ENCODE measurements around the gene MAG. TPM values are rescaled to one million over a fixed set of nuclear protein-coding genes. Genes with fewer than 3 reads are reported as not detected.

The MAG gene
- total and polyA plus RNA-seq, 2 of the 13 experiments (the other 11 are each of a cell fraction or from before 2014, with no cell fraction given), result 0.20 to 1.3 TPM

DNA sequence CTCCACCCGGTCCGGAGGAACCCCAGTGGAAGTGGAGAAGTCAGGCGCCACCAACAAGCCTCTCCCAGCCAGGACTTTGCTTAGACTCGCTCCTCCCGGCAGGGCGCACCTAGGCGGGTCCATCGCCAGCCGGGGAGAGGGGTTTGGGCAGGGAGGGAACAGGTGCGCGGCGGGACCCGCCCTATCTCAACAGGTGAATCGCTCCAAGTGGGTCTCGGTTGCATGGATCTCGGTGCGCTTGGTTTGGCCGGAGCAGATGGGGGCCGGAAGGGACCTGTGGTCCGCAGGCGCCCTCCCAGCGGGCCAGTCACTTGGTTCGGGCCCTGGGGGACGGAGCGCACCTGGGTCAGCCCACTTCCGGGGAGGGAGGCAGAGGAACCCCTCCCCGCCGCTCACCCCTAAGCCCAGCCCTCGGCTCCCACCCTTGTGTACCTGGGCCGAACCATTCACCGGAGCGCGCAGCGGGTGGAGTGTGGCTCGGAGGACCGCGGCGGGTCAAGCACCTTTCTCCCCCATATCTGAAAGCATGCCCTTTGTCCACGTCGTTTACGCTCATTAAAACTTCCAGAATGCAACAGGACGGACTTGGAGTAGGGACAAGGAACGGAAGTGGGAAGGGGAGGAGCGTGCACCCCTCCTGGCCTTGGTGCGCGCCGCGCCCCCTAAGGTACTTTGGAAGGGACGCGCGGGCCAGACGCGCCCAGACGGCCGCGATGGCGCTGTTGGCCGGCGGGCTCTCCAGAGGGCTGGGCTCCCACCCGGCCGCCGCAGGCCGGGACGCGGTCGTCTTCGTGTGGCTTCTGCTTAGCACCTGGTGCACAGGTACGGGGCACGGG is 43.4 kb upstream of the MAG start, which contains the start of gene LSR (continued):
- TF ChIP-seq MLLT10 (CRISPR knock-in tag; IDR thresholded peaks at IDR 0.05) (no peak), LCORL (IDR thresholded peaks at IDR 0.05) (no peak), LCORL (CRISPR knock-in tag; IDR thresholded peaks at IDR 0.05) (peak; percentile 63), HCFC1 (IDR thresholded peaks at IDR 0.05; ENCODE audit: low read depth, low read length) (peak; percentile 13; the same call in 1 of the 2 replicates)

DNA sequence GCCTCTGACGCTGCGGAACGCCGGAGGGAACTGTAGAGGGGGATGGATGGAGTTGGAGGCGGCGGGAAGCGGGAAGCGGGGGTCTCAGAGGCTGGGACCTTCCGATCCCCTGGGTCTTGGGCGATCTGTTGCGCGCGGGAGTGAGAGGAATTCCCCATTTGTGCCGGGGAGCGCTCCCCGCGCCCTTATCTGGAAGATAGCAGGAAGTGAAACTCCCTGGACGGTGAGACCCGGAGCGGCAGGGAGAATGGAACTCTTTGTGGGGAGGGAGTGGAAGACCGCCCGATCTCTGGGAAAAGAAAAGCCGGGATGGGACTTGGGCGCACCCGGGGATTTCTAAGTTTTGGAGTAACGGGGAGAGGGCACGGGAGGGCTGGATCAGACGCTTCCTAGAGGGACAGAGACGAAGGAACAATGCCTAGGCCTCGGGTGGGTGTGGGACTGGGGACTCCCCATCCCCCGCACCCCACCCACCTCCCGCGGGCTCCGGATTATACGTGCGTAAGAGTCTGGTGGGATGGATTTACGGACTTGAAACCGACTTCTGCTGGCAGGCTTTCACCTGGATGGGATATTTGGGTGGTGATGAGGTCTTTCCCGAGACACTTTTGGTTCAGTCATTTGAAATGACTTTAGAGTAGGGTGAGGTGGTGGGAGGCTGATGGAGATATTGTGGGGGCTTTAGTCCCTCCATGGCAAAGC is 42.7 kb upstream of the MAG start:
- ChIA-PET CTCF (ENCODE audit: low intra/inter-chr PET ratio, low total read pairs) (interaction anchor here (1.2 kb wide), 1 partner anchor 20 kb away, joined by 3 read pairs; no protein-coding TSS in a partner anchor), POLR2A (interaction anchor here (0.6 kb wide), 1 partner anchor 12 kb away, joined by 3 read pairs; no protein-coding TSS in a partner anchor)
- Histone ChIP-seq H3K4me3 (replicated peaks in 1 of 3; ENCODE audit: insufficient read depth in 1 of 3, low read depth in 2 of 3, low read length in 3 of 3) (peak overlapping the region; percentile 74 to 99 (median 92)), H3K27ac (ENCODE audit: extremely low read length, insufficient read depth, low read length) (peak overlapping the region; percentile 98), H3K36me3 (replicated peaks in 1 of 2; ENCODE audit: control insufficient read depth in 1 of 2, insufficient read depth in 2 of 2, low read length in 2 of 2) (peaks cover 3 to 12% of the 10 kb centered on the region in 2 experiments; a peak in 2 of 5 replicates), H4K20me1 (ENCODE audit: insufficient read depth, low read length) (peaks cover 3% of the 10 kb centered on the region; the same call in 1 of the 2 replicates), H3K79me2 (ENCODE audit: insufficient read depth, low read length) (peaks cover 24% of the 10 kb centered on the region), H3K9ac (ENCODE audit: insufficient read depth, low read depth, low read length) (peak overlapping the region; percentile 94), H3K4me1 (ENCODE audit: insufficient read depth, low read length) (peaks cover 46% of the 10 kb centered on the region), H2AFZ (ENCODE audit: low read length) (no peak overlapping the region), H3K4me2 (ENCODE audit: low read depth, low read length) (peak overlapping the region; percentile 83), H3K9me3 (ENCODE audit: low read length) (no peaks in the 10 kb centered on the region), H3K27me3 (ENCODE audit: control insufficient read depth in 1 of 2, insufficient read depth in 2 of 2, low read length in 2 of 2) (no peaks in the 10 kb centered on the region; a peak in 1 of 5 replicates)
- intact Hi-C loops (cut with micrococcal nuclease; ENCODE audit: unreplicated experiment) (loop anchor here (10.0 kb wide), 1 partner anchor 246 kb away; the partner anchor contains the start of gene KRTDAP), in situ Hi-C loops (cut with HindIII; ENCODE audit: extremely low pct_ligation_motif_present, low pct_unique_long_range_greater_than_20kb) (no loop called here)
- FAIRE-seq, result no peak
- BruUV-seq (replicated peaks), result no TSS peak
- 1% methylated on average over 23 of the region's 39 CpGs for WGBS (ENCODE audit: low lambda C conversion rate)
- no peak for ATAC-seq
- DNase-seq (ENCODE audit: low spot score), result no peak
- no peak for TF ChIP-seq CREB1 (IDR thresholded peaks at IDR 0.05)
- no peak for TF ChIP-seq CREB1 (CRISPR knock-in tag; IDR thresholded peaks at IDR 0.05)
- TF ChIP-seq NFKBIZ (CRISPR knock-in tag; IDR thresholded peaks at IDR 0.05), result no peak
- TF ChIP-seq DNMT3B (CRISPR knock-in tag; conservative IDR thresholded peaks at IDR 0.05), result 0 out of 2 replicates have a peak, but pooled peaks have one; percentile 35
- TF ChIP-seq, protein P1, sequence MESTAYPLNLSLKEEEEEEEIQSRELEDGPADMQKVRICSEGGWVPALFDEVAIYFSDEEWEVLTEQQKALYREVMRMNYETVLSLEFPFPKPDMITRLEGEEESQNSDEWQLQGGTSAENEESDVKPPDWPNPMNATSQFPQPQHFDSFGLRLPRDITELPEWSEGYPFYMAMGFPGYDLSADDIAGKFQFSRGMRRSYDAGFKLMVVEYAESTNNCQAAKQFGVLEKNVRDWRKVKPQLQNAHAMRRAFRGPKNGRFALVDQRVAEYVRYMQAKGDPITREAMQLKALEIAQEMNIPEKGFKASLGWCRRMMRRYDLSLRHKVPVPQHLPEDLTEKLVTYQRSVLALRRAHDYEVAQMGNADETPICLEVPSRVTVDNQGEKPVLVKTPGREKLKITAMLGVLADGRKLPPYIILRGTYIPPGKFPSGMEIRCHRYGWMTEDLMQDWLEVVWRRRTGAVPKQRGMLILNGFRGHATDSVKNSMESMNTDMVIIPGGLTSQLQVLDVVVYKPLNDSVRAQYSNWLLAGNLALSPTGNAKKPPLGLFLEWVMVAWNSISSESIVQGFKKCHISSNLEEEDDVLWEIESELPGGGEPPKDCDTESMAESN (CRISPR knock-in tag; conservative IDR thresholded peaks at IDR 0.05), result 0 out of 2 replicates have a peak, but pooled peaks have one; percentile 7
- no peak for TF ChIP-seq ZNF839 (CRISPR knock-in tag; IDR thresholded peaks at IDR 0.05; ENCODE audit: borderline replicate concordance)
- TF ChIP-seq MLLT10 (CRISPR knock-in tag; IDR thresholded peaks at IDR 0.05), result no peak
- no peak for TF ChIP-seq ZNF558 (CRISPR knock-in tag; IDR thresholded peaks at IDR 0.05; ENCODE audit: borderline replicate concordance)
- peak; percentile 2 for TF ChIP-seq AGO2 (optimal IDR thresholded peaks at IDR 0.05; ENCODE audit: low read depth, low read length)
- TF ChIP-seq ZNF777 (CRISPR knock-in tag; IDR thresholded peaks at IDR 0.05), result peak; percentile 19
- TF ChIP-seq ATM (IDR thresholded peaks at IDR 0.05; ENCODE audit: borderline replicate concordance), result no peak
- no peak for TF ChIP-seq ZMYM4 (CRISPR knock-in tag; IDR thresholded peaks at IDR 0.05)
- no peak for TF ChIP-seq ZNF569 (CRISPR knock-in tag; IDR thresholded peaks at IDR 0.05; ENCODE audit: borderline replicate concordance)
- no peak for TF ChIP-seq TSC22D2 (CRISPR knock-in tag; IDR thresholded peaks at IDR 0.05; ENCODE audit: borderline replicate concordance)
- TF ChIP-seq KAT2B (IDR thresholded peaks at IDR 0.05; ENCODE audit: borderline replicate concordance, low read depth, low read length), result no peak
- no peak for TF ChIP-seq EHMT2 (IDR thresholded peaks at IDR 0.05; ENCODE audit: borderline replicate concordance, low read depth, low read length)
- no peak for TF ChIP-seq MXI1 (IDR thresholded peaks at IDR 0.05; ENCODE audit: borderline replicate concordance, low read depth, low read length)
- no peak; the same call in 1 of the 2 replicates for TF ChIP-seq ERF (CRISPR knock-in tag; IDR thresholded peaks at IDR 0.05)
- TF ChIP-seq ZNF563 (CRISPR knock-in tag; IDR thresholded peaks at IDR 0.05), result 0 out of 2 replicates have a peak, but pooled peaks have one; percentile 20
